D341Med (cell line): ENCODE data around the gene CSH2.

Experiments used
- DNase-seq: peaks from one replicate; pipeline ENCODE4 v3.0.0; 2012; ENCODE audit warnings: low spot score

The CSH2 gene

GRCh38 chr17:63834431-63835166 is 38.9 kb downstream of the CSH2 start:
- DNase-seq, result peak; percentile 86

- DNase-seq, result no peak
Measured at GRCh38 chr17:63833741-63834373, 39.6 kb downstream of the CSH2 start.

GRCh38 chr17:63833026-63833740 is 40.3 kb downstream of the CSH2 start:
- DNase-seq, result peak; percentile 83

GRCh38 chr17:63832455-63832854 is 41.0 kb downstream of the CSH2 start:
- no peak for DNase-seq

- no peak for DNase-seq
Measured at GRCh38 chr17:63832014-63832413, 41.5 kb downstream of the CSH2 start.

GRCh38 chr17:63831505-63831904 is 42.0 kb downstream of the CSH2 start:
- no peak for DNase-seq

GRCh38 chr17:63830904-63831491 is 42.5 kb downstream of the CSH2 start:
- DNase-seq, result no peak

GRCh38 chr17:63830278-63830677 is 43.2 kb downstream of the CSH2 start:
- no peak for DNase-seq

GRCh38 chr17:63828936-63829335 is 44.5 kb downstream of the CSH2 start:
- DNase-seq, result no peak

- no peak for DNase-seq
Measured at GRCh38 chr17:63827801-63828221, 45.7 kb downstream of the CSH2 start.

- peak; percentile 96 for DNase-seq
Measured at GRCh38 chr17:63827002-63827800, 46.3 kb downstream of the CSH2 start, which contains the start of the genes FTSJ3 and PSMC5. Gene FTSJ3, minus strand, starts transcription at chr17:63827663. Its CDS starts 761 bp downstream, at chr17:63826902. Gene PSMC5, plus strand, starts transcription at chr17:63827431. Its CDS starts 60 bp downstream, at chr17:63827491.

- peak; percentile 61 for DNase-seq
Measured at GRCh38 chr17:63826468-63827001, 46.9 kb downstream of the CSH2 start.

GRCh38 chr17:63824362-63824761 is 49.1 kb downstream of the CSH2 start:
- DNase-seq, result no peak

- no peak for DNase-seq
Measured at GRCh38 chr17:63823659-63824331, 49.7 kb downstream of the CSH2 start.

- DNase-seq, result no peak
Measured at GRCh38 chr17:63822537-63822936, 50.9 kb downstream of the CSH2 start.
